HEK293T (cell line): ENCODE results near the gene RPH3AL.

Experiments used
- BHLHE40 ChIP-seq: fragments of 450-650 bp; IDR thresholded peaks from 2 replicates; pipeline ENCODE4 v1.6.1; 2016; ENCODE audit warnings: mild to moderate bottlenecking, moderate library complexity, borderline replicate concordance
- CTBP1 ChIP-seq: fragments of 450-650 bp; IDR thresholded peaks from 2 replicates; pipeline ENCODE4 v1.6.1; 2016; ENCODE audit warnings: borderline replicate concordance
- FOXA1 ChIP-seq: fragments of 450-650 bp; IDR thresholded peaks from 2 replicates; pipeline ENCODE4 v1.6.1; 2016; ENCODE audit warnings: mild to moderate bottlenecking
- FOXK2 ChIP-seq: fragments of 450-650 bp; IDR thresholded peaks from 2 replicates; pipeline ENCODE4 v1.6.1; 2016; ENCODE audit warnings: mild to moderate bottlenecking
- FOXM1 ChIP-seq: fragments of 450-650 bp; IDR thresholded peaks from 2 replicates; pipeline ENCODE4 v1.6.1; 2017; ENCODE audit warnings: mild to moderate bottlenecking, borderline replicate concordance
- L3MBTL2 ChIP-seq: fragments of 450-650 bp; conservative IDR thresholded peaks from 2 replicates; pipeline ENCODE4 v1.6.1; 2016; ENCODE audit warnings: mild to moderate bottlenecking
- LEF1 ChIP-seq: fragments of 450-650 bp; IDR thresholded peaks from 2 replicates; pipeline ENCODE4 v1.6.1; 2017; ENCODE audit warnings: mild to moderate bottlenecking, borderline replicate concordance
- SP1 ChIP-seq: fragments of 450-650 bp; IDR thresholded peaks from 2 replicates; pipeline ENCODE4 v1.6.1; 2017
- SUZ12 ChIP-seq: fragments of 450-650 bp; IDR thresholded peaks from 2 replicates; pipeline ENCODE4 v1.6.1; 2016; ENCODE audit warnings: mild to moderate bottlenecking
- TARDBP ChIP-seq: fragments of 450-650 bp; IDR thresholded peaks from 2 replicates; pipeline ENCODE4 v1.6.1; 2016
- ZNF384 ChIP-seq: fragments of 450-650 bp; IDR thresholded peaks from 2 replicates; pipeline ENCODE4 v1.6.1; 2016

DNA sequence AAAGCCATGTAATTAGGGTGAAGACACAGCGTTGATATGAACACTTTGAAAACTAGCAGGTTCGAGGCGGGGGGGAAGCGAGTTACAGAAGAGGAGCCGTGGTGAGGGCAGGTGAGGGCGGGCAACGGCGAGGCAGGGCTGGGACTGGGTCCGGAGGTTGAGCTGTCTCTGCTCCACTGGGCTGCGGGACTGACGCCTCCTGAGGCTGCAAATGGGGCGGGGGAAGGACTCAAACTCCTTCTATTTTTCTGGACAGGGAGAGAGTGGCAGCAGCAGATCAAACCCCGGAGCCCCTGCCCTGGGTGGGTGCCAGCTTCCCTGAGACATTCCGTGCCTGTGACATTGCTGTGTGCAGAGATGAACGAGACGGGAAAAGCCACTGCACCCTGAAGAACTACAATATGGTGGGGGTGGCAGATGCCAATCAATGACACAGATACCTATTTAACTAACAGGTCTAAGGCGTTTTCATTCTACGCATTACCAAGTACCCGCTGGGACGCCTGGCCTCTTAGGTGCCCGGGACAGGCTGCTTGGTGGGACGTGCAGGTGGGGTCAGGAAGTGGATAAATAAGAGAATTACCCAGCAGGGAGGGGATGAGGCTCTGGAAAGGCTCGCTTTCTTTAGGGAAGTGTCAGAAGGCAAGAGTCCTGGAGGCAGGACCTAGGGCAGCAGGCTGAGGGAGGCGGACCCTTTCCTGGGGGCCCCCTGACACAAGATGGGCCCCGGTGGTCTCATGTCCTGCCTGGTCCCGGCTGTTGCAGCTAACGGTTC lies 30.4 kb downstream of the RPH3AL start:
- TF ChIP-seq SUZ12 (no peak), FOXA1 (no peak), LEF1 (no peak), L3MBTL2 (no peak), SP1 (no peak), FOXK2 (no peak), BHLHE40 (no peak), CTBP1 (no peak), TARDBP (no peak), FOXM1 (no peak), ZNF384 (no peak)
